Activated CD4-positive, alpha-beta T cell treated with anti-CD3 and anti-CD28 coated beads, Interleukin-2, amount 10 ng/mL, durations not matched to agents 24 days and 14 days (primary cell): Measurements from ENCODE around the gene TMEM225B. TPM values are rescaled to one million over a fixed set of nuclear protein-coding genes. Genes with fewer than 3 reads are reported as not detected.
A peak's percentile ranks its signal among the peaks of the same experiment; 100 is the strongest.
"Not testable (repeated sequence)": the region's sequence is repeated elsewhere in the genome, so short reads cannot be mapped to it uniquely, and the experiment has no call there.

Experiments used
- DNase-seq: peaks from one replicate; pipeline ENCODE4 v3.0.0; 2022
- H3K27ac Mint-ChIP-seq: one replicate; pipeline ENCODE4 v1.8.0; 2022; ENCODE audit warnings: mild to moderate bottlenecking, mixed read lengths
- H3K27me3 Mint-ChIP-seq: one replicate; pipeline ENCODE4 v1.8.0; 2022; ENCODE audit warnings: mixed read lengths
- H3K36me3 Mint-ChIP-seq: one replicate; pipeline ENCODE4 v1.8.0; 2022; ENCODE audit warnings: low read depth, mild to moderate bottlenecking, mixed read lengths
- H3K4me1 Mint-ChIP-seq: one replicate; pipeline ENCODE4 v1.8.0; 2021; ENCODE audit warnings: mixed read lengths
- H3K4me3 Mint-ChIP-seq: one replicate; pipeline ENCODE4 v1.8.0; 2022; ENCODE audit warnings: mild to moderate bottlenecking, moderate library complexity, mixed read lengths
- H3K9me3 Mint-ChIP-seq: one replicate; pipeline ENCODE4 v1.8.0; 2021; ENCODE audit warnings: mixed read lengths
- intact Hi-C: fragments of 100-400 bp; cut with micrococcal nuclease; formaldehyde crosslinking; loops from one replicate; pipeline ENCODE4 v1.15.1; 2023
- total RNA-seq: library from RNA; stranded (reverse); gene quantifications from 2 replicates; pipeline ENCODE4 v1.2.3, GENCODE V29; 2022

Gene TMEM225B
- total RNA-seq, 1 donor from 2014 or later = 0.61 TPM

DNA sequence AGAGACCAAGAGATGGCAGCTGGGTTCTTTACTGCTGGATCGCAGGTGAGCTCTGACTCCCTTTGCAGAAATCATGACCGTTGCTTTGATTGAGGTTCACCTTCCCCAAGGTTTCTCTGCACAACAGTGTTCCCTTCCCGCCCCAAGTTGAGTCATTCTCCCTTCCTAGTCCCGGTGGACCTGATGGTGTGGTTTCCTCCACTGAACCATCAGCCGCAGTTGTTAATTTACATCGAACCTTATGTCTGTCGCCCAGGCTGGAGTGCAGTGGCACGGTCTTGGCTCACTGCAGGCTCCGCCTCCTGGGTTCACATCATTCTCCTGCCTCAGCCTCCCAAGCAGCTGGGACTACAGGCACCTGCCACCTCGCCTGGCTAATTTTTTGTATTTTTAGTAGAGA lies 24.5 kb downstream of the TMEM225B start:
- H3K9me3 Mint-ChIP-seq = no peaks in the 10 kb centered on the region
- peak overlapping the region; percentile 92 for H3K27ac Mint-ChIP-seq
- H3K4me3 Mint-ChIP-seq = peak overlapping the region; percentile 91
- H3K36me3 Mint-ChIP-seq = peaks cover 89% of the 10 kb centered on the region
- intact Hi-C loops = loop anchor here (2.0 kb wide), 1 partner anchor 64 kb away; the partner anchor contains the start of gene ZNF655
- no peak for DNase-seq
- peaks cover 71% of the 10 kb centered on the region for H3K4me1 Mint-ChIP-seq
- no peaks in the 10 kb centered on the region for H3K27me3 Mint-ChIP-seq

DNA sequence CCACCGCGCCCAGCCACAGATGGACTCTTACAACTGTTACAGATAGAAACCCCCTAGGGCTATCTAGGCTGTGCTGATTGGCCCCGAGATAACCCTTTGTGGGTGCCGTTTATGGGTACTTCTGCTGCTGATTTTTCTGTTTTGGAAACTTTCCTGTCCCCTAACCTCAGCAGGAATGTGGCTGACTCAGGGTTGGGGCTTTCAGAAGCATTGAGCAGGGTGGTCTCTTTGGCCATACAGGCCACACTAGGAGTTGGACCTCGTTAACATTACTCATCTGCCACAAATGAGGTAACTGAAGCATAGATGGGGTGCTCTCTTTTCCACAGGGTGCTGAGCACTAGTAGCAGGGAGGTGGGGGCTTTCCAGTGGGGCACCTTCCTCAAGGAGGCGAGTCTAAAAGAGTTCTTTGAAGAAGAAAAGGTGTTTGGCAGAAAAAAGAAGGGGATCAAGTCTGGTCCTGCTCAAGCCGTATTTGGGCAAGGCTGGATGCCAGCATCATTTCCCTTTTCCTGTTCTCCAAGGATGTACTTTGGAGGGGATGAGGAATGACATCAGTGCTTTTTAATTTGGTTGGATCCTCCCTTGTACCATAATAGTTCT lies 25.1 kb downstream of the TMEM225B start:
- Mint-ChIP-seq H3K4me3 (peak overlapping the region; percentile 91), H3K9me3 (no peaks in the 10 kb centered on the region), H3K4me1 (peaks cover 66% of the 10 kb centered on the region), H3K27me3 (no peaks in the 10 kb centered on the region), H3K27ac (peak overlapping the region; percentile 92), H3K36me3 (peaks cover 90% of the 10 kb centered on the region)
- DNase-seq = peak; percentile 73
- intact Hi-C loops = loop anchor here (1.0 to 2.0 kb wide), 2 partner anchors 14 to 64 kb away; partner anchors contain the start of gene ZNF655

DNA sequence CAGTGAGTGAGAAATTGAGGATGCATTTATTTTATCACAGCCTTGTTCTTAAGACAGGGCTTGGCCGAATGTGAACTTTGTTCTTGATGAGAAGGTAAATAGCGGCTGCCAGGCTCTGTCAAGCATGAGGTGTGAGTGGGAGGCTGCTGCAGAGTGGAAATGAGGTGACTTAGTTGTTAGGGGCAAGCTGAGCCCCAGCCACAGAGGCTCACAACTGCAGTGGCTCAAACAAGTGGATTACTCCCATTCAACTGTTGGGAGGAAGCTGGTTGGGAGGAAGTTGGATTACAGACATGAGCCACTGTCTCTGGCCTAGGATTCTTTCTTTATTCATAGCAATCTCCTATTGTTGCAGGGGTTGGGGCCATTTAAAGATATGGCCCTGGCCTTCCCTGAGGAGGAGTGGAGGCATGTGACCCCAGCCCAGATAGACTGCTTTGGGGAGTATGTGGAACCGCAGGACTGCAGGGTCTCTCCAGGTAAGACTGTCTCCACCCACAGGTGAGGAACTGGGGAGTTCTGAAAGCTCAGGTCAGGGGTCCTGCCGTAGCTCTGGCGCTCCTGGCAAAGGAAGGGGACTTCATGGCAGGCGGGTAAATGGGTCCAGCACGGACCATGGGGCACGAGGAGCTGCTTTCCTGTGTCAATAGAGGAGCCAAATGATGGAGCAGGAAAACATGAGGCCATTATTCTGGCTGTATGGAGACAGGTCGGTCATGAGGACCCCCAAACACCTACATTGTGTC lies 25.8 kb downstream of the TMEM225B start:
- peak; percentile 72 for DNase-seq
- H3K4me3 Mint-ChIP-seq = peak overlapping the region; percentile 91
- intact Hi-C loops = loop anchor here (1.0 to 2.0 kb wide), 2 partner anchors 13 to 65 kb away; partner anchors contain the start of gene ZNF655
- H3K9me3 Mint-ChIP-seq = no peaks in the 10 kb centered on the region
- peak overlapping the region; percentile 92 for H3K27ac Mint-ChIP-seq
- H3K36me3 Mint-ChIP-seq = peaks cover 90% of the 10 kb centered on the region
- peaks cover 62% of the 10 kb centered on the region for H3K4me1 Mint-ChIP-seq
- no peaks in the 10 kb centered on the region for H3K27me3 Mint-ChIP-seq

DNA sequence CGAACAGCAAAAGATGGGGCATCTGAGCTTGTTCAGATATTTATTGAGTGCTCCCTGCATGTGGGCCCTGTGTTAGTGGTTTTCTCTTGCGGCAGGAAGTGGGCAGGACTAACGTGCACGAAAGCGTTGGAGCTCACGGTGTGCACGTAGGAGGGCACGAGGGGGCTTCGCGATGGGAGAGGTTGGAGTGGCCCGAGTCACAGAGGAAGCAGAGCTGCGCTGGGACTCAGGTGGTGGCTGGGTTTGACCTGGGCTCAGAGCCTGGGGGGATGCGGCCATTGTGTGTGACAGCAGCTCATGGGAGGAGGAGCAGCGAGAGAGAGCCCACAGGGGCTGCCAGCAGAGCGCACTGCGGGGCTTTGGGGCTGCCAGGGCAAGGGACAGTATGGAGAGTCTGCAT lies 26.4 kb downstream of the TMEM225B start:
- peak overlapping the region; percentile 91 for H3K4me3 Mint-ChIP-seq
- peak; percentile 92 for DNase-seq
- H3K27ac Mint-ChIP-seq = peak overlapping the region; percentile 92
- H3K27me3 Mint-ChIP-seq = no peaks in the 10 kb centered on the region
- intact Hi-C loops = no loop called here
- H3K9me3 Mint-ChIP-seq = no peaks in the 10 kb centered on the region
- H3K4me1 Mint-ChIP-seq = peaks cover 57% of the 10 kb centered on the region
- H3K36me3 Mint-ChIP-seq = peaks cover 88% of the 10 kb centered on the region

DNA sequence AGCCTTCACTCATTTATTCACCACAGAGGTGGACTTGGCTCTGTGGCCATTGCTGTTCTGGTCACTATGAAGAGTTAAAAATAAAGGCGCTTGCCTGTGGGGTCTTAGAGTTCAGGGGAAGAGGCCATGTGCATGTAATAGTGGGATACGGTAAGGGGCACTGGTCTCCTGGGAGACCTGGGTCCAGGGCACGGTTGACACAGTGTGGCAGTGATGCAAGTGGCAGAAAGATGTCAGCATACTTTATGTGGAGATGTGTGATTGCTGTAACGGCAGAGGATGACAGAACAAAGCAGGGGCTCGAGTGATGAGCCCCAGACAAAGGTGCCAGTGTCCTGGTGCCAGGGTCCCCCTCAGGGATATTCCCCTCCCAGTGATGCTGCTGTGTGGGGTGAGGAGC lies 27.3 kb downstream of the TMEM225B start:
- intact Hi-C loops = no loop called here
- H3K4me3 Mint-ChIP-seq = peak overlapping the region; percentile 91
- no peak for DNase-seq
- H3K27me3 Mint-ChIP-seq = no peaks in the 10 kb centered on the region
- H3K36me3 Mint-ChIP-seq = peaks cover 90% of the 10 kb centered on the region
- H3K4me1 Mint-ChIP-seq = peaks cover 57% of the 10 kb centered on the region
- H3K9me3 Mint-ChIP-seq = no peaks in the 10 kb centered on the region
- H3K27ac Mint-ChIP-seq = peak overlapping the region; percentile 92

DNA sequence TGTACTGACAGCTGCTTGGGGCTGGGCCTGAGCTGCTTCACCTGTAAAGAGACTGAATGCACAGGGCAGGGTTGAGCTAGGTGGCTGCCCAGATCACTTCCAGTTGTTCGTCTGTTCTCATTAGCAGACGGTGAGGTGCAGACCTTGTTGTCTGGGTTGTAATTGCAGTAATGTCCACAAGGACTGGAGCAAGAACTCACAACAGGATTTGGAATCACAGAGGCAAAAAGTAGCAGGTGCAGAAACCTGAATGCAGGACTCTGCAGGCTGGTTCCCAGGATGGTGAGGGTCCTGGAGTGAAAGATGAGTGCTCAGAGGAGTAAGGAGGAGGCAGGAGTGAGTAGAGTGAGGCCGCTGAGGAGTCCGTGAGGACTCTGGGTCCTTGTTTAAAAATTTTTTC lies 27.9 kb downstream of the TMEM225B start:
- intact Hi-C loops = no loop called here
- H3K27me3 Mint-ChIP-seq = no peaks in the 10 kb centered on the region
- H3K4me3 Mint-ChIP-seq = peak overlapping the region; percentile 91
- peaks cover 59% of the 10 kb centered on the region for H3K4me1 Mint-ChIP-seq
- DNase-seq = no peak
- H3K27ac Mint-ChIP-seq = peak overlapping the region; percentile 92
- peaks cover 90% of the 10 kb centered on the region for H3K36me3 Mint-ChIP-seq
- H3K9me3 Mint-ChIP-seq = no peaks in the 10 kb centered on the region

DNA sequence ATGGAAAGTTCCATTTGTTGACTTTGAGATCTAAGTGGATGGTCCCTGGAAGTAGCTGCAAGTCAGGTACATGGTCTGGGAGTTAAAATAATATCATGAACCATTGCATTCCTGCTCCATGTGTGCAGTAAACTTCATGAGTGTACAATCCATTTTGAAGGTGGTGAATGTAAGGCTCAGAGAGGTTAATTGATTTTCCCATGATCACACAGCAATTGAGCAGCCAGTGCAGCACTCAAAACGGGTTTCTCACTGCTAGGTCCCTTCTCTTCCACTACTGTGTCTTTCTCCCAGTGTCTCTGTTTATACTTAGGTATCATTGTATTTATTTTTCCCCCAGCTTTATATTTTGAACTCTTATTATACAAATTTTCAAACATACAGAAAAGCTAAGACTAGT lies 28.6 kb downstream of the TMEM225B start:
- Mint-ChIP-seq H3K27ac (peak overlapping the region; percentile 92), H3K27me3 (no peaks in the 10 kb centered on the region), H3K4me1 (peaks cover 61% of the 10 kb centered on the region), H3K36me3 (peaks cover 89% of the 10 kb centered on the region), H3K9me3 (no peaks in the 10 kb centered on the region), H3K4me3 (peak overlapping the region; percentile 91)
- no peak for DNase-seq
- intact Hi-C loops = no loop called here

DNA sequence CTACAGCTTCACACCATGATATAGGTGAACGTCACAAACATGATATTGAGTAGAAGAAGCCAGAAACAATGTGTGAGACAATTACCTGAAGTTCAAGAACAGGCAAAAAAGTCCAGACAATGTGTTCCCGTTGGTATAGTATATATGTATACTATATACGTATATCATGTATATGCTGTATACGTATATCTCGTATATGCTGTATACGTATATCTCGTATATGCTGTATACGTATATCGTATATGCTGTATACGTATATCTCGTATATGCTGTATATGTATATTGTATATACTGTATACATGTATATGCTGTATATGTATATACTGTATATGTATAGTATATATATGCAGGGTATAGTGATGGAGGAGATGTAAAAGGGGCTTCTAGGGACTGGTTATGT lies 29.4 kb downstream of the TMEM225B start:
- H3K36me3 Mint-ChIP-seq = peaks cover 86% of the 10 kb centered on the region
- intact Hi-C loops = no loop called here
- no peak overlapping the region for H3K27ac Mint-ChIP-seq
- H3K27me3 Mint-ChIP-seq = no peaks in the 10 kb centered on the region
- H3K4me3 Mint-ChIP-seq = no peak overlapping the region
- no peak for DNase-seq
- H3K9me3 Mint-ChIP-seq = no peaks in the 10 kb centered on the region
- peaks cover 63% of the 10 kb centered on the region for H3K4me1 Mint-ChIP-seq

DNA sequence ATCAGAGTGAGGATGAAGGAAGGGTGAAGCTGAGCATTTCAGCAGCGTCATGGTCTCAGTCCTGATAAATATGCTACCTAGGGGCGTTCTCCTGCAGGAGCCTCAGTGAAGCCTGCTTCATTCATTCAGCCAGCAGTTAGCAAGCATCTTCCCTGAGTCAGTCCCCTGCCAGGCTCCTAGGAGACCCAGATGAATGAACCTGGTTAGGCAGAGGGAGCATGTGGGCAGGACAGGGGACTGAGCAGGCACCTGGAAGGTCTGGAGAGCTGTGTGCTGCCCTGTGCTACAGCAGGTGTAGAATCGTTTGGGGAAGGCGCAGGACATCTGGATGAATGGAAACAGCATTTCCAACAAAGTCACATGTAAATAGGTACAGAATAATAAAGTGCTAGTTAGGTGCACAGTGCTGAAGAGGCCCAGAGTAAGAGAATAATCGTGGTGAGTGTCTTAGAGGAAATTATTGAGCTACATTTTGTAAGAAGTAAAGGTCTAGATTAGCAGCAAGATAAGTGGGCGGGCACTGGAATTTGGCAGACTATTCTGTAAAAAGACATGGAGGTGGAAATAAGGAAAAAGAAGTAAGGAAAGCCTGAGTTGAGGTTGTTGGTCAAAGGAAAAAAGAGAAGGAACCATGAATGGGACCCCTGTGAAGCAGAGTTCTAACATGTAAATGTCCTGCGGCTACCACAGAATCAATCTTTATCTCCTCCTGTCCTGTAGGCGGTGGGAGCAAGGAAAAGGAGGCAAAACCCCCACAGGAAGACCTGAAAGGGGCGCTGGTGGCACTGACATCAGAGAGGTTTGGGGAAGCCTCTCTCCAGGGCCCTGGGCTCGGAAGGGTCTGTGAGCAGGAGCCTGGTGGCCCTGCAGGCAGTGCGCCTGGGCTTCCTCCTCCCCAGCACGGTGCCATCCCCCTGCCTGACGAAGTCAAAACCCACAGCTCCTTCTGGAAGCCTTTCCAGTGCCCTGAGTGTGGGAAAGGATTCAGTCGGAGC lies 30.7 kb downstream of the TMEM225B start:
- H3K4me1 Mint-ChIP-seq = peaks cover 51% of the 10 kb centered on the region
- H3K27me3 Mint-ChIP-seq = no peaks in the 10 kb centered on the region

DNA sequence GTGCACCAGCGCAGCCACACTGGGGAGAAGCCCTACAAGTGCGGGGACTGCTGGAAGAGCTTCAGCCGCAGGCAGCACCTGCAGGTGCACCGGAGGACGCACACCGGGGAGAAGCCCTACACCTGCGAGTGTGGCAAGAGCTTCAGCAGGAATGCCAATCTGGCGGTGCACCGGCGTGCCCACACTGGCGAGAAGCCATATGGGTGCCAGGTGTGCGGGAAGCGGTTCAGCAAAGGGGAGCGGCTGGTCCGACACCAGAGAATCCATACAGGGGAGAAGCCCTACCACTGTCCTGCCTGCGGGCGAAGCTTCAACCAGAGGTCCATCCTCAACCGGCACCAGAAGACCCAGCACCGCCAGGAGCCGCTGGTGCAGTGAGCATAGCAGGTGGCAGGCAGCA lies 31.6 kb downstream of the TMEM225B start:
- Mint-ChIP-seq H3K36me3 (peaks cover 77% of the 10 kb centered on the region), H3K4me3 (no peak overlapping the region), H3K27ac (no peak overlapping the region), H3K9me3 (no peaks in the 10 kb centered on the region), H3K27me3 (no peaks in the 10 kb centered on the region), H3K4me1 (peaks cover 42% of the 10 kb centered on the region)
- intact Hi-C loops = no loop called here
- no peak for DNase-seq

More for the DNA sequence above, 30.7 kb downstream of the TMEM225B start:
- H3K36me3 Mint-ChIP-seq = peaks cover 83% of the 10 kb centered on the region
- no peak overlapping the region for H3K4me3 Mint-ChIP-seq
- DNase-seq = no peak
- H3K27ac Mint-ChIP-seq = peak overlapping the region; percentile 30
- H3K9me3 Mint-ChIP-seq = no peaks in the 10 kb centered on the region
- intact Hi-C loops = no loop called here

DNA sequence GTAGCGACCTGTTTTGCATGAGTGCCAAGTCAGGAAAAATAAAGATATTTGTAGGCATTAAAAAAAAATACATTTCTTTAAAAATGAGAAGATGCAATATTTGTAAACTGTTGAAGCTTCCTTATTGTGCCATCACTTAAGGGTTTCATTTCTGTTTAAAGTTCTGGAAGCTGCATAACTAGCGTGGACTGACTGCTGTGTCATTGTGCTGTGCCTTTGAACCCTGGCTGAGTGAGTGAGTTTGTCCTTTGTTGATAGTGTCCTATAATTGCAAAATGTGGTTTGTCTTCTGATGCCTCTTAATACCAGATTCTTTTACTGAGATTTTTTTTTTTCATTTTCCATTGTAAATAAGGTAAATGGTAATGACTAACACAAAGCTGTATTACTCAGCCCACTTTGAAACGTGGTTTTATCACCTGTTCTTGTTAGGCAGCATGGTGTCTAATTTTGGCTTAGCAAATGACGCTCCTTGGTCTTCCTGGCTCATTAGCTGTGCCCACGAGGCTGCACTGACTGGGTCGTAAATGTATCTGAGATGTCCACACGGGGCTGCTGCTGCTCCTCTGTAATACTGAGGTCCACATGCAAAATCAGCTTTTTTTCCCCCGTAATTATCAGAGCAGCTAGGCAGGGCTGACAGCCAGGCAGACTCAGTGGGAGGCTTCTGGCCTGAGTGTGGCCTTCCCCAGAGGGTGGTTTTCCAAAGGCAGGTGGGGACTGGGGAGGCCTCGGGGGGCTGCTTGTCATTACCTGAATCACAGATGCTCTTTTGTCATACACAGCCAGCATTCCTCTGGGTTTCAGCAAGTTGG lies 33.4 kb downstream of the TMEM225B start:
- DNase-seq = peak; percentile 54
- Mint-ChIP-seq H3K9me3 (no peaks in the 10 kb centered on the region), H3K36me3 (peaks cover 67% of the 10 kb centered on the region), H3K27ac (peak overlapping the region; percentile 85), H3K4me3 (no peak overlapping the region), H3K27me3 (no peaks in the 10 kb centered on the region), H3K4me1 (peaks cover 23% of the 10 kb centered on the region)
- intact Hi-C loops = no loop called here

DNA sequence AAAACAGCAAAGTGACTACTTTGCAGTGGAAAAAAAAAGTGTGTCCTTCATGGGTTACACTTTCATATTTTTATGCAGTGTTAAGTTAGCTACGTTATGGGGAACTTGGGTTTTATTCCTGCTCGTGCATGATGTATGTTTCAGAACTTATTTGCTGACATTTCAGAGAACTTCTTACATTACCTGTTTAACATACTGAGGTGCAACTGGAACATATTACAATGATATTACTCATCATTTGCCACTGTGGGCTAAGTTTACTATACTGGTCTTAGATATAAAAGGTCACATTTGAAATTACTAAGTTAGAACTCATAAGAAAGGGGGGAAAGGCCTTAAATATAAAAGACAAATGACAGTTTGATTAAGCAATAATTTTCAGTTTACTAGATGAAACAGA lies 39.3 kb downstream of the TMEM225B start:
- intact Hi-C loops = loop anchor here (1.0 kb wide), 1 partner anchor 14 kb away; no protein-coding TSS in a partner anchor
- H3K4me3 Mint-ChIP-seq, H3K9me3 Mint-ChIP-seq, DNase-seq, H3K27me3 Mint-ChIP-seq: not testable (repeated sequence)
- H3K36me3 Mint-ChIP-seq = peaks cover 50% of the 10 kb centered on the region
- H3K4me1 Mint-ChIP-seq = peaks cover 25% of the 10 kb centered on the region
- H3K27ac Mint-ChIP-seq = peak overlapping the region; percentile 42

DNA sequence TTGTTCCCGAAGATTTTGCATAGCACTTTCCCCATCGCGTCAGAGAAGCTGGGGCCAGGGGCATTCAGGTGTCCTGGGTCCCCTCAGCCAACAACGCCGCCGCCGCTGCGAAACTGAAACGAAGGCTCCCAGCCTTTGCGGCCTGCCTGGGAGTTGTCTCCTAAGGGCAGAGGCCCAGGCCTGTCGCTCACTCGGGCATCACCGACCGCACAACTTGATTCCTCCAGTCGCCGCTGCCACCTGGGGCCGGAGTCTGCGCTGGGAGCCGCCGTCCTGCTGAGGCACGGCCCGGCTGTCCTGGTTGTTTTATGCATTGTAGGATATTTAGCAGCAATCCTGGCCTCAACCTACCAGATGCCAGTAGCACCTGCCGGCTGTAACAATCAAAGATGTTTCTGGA lies 40.7 kb downstream of the TMEM225B start:
- intact Hi-C loops = no loop called here
- no peaks in the 10 kb centered on the region for H3K9me3 Mint-ChIP-seq
- peaks cover 32% of the 10 kb centered on the region for H3K4me1 Mint-ChIP-seq
- peaks cover 51% of the 10 kb centered on the region for H3K36me3 Mint-ChIP-seq
- no peak for DNase-seq
- no peak overlapping the region for H3K27ac Mint-ChIP-seq
- no peaks in the 10 kb centered on the region for H3K27me3 Mint-ChIP-seq
- no peak overlapping the region for H3K4me3 Mint-ChIP-seq
